ENCODE measurements around the gene PPP1R1A. TPM values are rescaled to one million over a fixed set of nuclear protein-coding genes. Genes with fewer than 3 reads are reported as not detected.

PPP1R1A gene
- total RNA-seq, 1 donor from 2014 or later: not detected

GRCh38 chr12:54603872-54604271 is 15.4 kb upstream of the PPP1R1A start:
- intact Hi-C loops (cut with micrococcal nuclease): loop anchor here (1.0 kb wide), 1 partner anchor 25 kb away; no protein-coding TSS in a partner anchor

- intact Hi-C loops (cut with micrococcal nuclease): loop anchor here (1.0 kb wide), 1 partner anchor 24 kb away; no protein-coding TSS in a partner anchor
These were observed 14.8 kb upstream of the PPP1R1A start for GRCh38 chr12:54603173-54603814.

DNA sequence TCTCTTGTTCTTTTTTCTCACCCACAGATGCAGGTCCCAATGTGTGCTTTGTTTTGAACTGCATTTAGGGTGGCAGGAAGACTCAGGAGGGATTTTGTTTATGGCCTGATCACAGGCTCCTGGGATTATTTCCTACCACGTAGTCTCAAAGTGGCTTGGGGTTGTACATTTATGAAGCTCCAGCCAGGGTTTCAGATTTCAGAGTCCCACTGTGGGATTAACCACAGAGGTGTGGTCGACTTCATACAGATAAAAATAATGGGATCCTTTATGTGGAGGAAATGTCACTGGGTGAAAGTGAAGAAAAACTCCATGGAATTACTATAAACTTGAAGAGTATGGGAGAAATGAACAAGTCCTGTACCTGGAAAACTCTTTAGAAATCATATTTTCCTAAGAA is 14.2 kb upstream of the PPP1R1A start:
- intact Hi-C loops (cut with micrococcal nuclease): loop anchor here (1.0 kb wide), 1 partner anchor 23 kb away; no protein-coding TSS in a partner anchor

DNA sequence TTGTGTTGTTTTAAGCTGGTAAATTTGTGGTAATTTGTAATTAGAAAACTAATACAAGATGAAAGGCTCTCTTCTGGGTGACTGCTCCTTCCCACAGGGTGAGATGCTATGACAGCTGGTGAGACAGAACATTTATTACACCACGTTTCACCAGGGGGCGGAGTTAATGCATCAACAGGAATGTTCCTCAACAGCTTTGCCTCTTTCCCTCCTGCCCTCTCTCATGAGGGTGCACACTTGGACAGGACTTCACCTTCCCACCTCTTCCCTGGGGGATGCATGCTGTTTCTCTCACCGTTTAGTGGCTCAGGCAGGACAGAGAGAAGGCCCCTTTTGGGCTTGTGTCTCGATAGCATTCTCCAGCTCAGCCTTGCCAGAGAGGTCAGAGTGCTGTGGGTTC is 13.4 kb upstream of the PPP1R1A start:
- intact Hi-C loops (cut with micrococcal nuclease): no loop called here

GRCh38 chr12:54598970-54599369 is 10.5 kb upstream of the PPP1R1A start:
- intact Hi-C loops (cut with micrococcal nuclease): no loop called here

DNA sequence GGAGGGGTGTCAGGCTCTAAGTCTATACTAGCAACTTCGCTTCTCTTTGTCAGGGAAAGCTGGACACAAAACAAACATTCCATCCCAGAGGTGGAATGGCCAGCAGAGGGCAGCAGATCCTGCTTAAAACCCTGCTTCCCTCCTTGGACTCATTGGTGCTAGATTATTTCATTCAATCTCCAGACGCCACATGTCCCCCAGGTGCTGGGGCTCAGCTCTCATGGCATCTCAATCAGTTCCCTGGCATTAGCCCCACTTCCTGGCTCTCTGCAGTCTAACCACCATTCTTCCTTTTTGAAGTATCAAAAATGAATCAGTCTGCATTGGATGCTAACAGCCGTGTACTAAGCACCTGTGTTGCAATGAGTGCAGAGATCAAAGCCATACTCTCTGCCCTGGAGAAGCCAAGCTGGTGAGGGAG is 8.1 kb upstream of the PPP1R1A start:
- intact Hi-C loops (cut with micrococcal nuclease): loop anchor here (2.0 kb wide), 1 partner anchor 476 kb away; no protein-coding TSS in a partner anchor

DNA sequence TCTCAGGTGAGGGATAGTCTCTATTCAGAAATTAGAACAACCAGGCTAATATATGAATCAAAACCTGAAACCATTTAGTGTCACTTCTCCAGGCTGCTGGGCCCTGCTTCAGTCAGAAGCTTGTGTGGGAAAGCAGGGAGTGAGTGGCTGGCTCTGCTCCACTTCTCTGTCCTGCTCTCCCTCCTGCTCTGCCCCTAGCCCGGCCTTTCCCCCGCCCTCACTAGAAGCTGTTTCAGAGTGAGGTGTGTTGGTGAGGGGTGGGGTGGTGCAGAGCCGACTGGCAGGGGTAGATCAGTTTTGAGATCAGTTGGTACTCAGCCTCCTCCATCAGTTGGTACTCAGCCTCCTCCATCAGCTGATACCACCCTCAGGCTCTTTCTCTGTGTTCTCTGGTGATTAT is 7.0 kb upstream of the PPP1R1A start:
- intact Hi-C loops (cut with micrococcal nuclease): no loop called here

DNA sequence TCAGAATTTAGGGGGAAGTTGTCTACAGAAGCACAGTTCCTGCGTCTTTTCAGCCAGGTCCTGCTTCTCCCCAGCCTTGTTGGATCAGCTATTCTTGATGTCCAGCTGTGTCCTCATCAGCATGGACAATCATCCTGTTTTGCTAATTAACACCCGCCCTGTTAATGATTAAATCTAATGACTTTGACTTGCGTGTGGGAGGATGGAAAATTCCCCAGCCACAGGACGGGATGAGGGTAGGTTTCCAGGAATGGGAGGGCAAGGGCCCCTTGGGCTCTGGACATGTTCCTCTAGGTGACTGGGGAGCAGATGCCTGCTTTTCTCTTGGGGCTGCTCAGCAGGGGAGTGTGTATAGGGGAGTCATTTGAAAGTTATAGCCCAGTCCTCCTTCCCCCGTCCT is 5.3 kb upstream of the PPP1R1A start:
- intact Hi-C loops (cut with micrococcal nuclease): no loop called here

DNA sequence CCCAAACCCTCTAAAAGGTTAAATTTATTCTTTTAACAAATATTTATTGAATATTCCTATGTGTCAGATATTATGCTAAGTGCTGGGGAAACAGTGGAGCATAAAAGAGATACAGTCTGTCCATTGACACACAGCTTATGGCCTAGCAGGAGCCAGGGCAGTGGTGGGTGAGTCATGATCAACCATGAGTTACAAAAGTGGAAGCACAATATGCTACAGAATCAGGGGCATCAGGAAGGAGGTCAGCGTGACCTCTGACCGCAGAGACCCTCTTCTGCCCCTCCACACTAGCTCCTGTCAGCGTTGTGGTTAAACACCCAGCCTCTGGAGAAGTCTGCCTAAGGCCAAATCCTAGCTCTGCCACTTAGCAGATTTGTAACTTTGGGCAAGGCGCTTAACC is 4.7 kb upstream of the PPP1R1A start:
- intact Hi-C loops (cut with micrococcal nuclease): no loop called here

DNA sequence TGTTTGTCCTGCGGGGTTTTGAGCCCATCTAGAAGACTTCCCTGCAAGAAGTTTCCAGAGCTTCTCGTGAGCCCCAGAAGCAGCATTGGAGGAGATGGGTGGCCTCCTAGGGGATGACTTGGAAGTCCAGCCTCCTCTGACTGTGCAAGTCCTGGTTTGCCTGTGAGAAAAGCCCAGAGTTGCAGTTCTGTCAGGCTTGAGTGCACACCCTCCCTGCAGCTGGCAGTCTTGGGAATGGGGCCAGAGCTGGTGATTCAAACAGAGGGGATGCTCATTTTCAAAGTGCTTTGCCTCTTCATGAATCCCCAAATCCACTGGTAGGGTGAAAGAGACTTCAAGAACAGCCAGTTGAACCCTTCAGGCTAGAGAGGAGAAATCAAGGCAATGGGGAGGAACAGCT is 3.9 kb upstream of the PPP1R1A start:
- intact Hi-C loops (cut with micrococcal nuclease): no loop called here

- intact Hi-C loops (cut with micrococcal nuclease): no loop called here
These were observed 2.6 kb upstream of the PPP1R1A start for GRCh38 chr12:54590978-54591591.

- intact Hi-C loops (cut with micrococcal nuclease): no loop called here
These were observed 1.5 kb upstream of the PPP1R1A start for GRCh38 chr12:54589964-54590363.

DNA sequence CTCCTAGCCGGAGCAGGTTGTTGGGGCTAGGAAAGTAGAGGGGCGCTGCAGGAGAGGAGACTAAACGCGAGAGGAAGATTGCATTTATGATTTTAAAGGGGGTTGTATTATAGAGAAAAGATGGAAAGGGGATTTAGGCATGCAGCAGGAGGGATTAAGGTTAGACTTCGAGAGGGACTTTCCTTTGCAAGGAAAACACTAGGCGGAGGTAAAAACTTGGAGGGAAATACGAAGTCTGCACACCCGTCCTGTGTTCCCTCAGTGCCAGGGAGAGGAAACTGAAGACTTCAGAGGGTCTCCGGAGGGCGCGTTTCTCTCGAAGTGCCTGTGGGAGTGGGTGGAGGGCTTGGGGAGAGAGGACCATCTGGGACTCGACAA is 420 bp upstream of the PPP1R1A start:
- intact Hi-C loops (cut with micrococcal nuclease): no loop called here

DNA sequence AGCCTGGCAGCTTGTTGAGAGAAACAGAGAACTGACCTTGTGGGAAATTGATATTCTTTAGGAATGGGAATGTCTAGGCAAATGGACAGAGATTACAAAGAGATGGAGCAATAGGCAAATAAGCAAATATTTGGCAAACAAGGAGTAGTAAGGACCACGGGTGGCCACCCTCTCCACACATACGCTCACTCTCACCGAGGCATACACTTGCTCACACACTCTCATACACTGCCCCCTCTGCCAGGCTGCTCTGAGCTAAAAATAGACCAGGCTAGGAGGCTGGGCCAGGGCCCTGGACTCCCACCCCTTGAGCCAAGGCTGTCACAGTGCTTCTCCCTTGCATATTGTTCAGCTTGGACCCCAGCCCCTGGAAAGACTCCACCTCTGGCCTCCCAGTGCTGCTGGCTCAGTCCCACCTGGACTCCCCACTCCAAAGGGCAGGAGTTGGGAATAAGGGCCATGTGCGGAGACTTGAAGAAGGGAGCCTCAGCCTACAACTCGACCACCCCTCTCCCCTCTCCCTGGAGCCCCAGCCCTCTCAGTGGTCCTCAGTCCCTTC is 1.1 kb downstream of the PPP1R1A start:
- intact Hi-C loops (cut with micrococcal nuclease): no loop called here

- intact Hi-C loops (cut with micrococcal nuclease): no loop called here
These were observed 1.8 kb downstream of the PPP1R1A start for GRCh38 chr12:54586620-54587019.

DNA sequence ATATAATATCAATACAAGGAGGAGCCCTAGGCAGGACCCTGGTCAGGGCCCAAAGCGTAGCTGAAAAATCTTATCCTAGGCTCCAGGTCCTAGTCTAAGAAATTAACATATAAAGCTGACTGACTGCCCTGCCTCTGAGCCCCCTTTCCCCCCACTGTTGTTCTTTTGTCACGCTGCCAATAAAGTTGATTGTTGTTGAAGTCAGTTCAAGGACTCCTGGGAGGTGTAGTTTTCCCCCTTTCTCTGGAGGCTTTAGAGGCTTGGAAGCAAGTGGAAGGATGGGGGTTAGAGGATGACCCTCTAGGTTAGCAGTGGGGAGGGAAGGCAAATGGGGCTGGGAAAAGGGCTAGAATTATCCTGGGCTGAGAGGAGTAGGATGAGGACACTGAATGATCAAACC is 3.2 kb downstream of the PPP1R1A start:
- intact Hi-C loops (cut with micrococcal nuclease): no loop called here

DNA sequence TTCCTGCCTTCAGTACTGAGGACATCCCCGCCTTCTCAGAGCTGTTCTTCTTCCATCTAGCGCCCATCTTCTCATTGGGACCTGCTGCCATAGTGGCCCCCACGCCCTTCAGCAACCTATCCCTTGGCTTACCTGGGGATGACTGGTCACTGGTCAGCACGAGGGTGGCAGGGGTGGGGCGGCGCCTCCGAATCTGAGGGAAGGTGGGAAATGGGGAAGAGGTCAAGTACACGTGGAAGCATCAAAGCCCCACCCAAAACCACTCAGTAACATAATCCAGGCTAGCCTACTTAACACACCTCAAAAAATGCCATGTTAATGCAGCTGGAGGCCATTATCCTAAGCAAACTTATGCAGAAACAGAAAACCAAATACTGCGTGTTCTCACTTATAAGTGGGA is 4.3 kb downstream of the PPP1R1A start:
- intact Hi-C loops (cut with micrococcal nuclease): no loop called here

GRCh38 chr12:54583726-54584125 is 4.7 kb downstream of the PPP1R1A start:
- intact Hi-C loops (cut with micrococcal nuclease): no loop called here

DNA sequence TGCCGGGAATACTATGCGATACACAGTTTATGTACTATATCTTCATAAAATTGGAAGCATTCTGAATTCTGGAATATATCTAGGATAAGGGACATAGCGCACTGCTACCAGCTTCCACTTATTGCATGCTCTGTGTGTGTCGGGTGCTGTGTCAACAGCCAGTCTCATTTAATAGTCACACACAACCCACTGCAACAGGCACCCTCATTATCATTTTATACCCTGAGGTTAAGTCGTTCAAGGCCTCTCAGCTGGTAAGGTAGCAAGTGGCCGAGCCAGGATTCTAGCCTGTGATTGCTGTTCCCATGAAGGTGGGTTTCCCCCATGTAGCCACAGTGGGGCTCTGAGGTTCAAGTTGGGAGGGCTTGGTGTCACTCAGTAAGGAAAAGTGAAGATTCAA is 7.0 kb downstream of the PPP1R1A start:
- intact Hi-C loops (cut with micrococcal nuclease): no loop called here

DNA sequence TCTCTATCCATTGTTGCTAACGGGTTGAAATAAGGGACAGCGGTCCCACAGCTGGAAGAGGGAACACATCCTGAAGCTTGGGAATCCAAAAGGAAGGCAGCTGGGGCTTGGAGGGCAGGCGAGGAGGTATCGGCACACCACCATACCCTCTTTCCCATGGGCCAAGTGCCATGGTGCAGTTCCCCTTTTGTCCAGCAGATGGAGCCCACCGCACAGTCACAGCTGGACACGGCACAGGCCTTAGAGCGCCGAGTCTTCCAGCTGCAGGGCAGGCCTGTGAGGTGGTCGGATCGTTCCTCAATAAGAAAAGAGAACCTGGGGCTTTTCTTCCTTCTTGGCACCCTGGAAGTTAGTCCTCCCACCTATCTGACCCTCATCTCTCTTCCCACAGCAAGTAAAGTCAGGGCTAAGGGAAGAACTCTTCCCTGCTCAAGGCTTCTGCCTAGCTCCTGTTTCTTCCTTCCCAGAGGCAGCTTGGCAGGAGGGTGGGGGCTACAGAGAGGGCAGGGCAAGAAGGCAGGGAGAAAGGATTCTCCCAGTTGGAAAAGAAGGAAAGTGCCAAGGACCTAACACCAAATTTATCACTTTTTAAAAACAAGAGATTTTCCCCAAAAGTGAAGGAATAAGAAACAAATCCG is 8.6 kb downstream of the PPP1R1A start:
- intact Hi-C loops (cut with micrococcal nuclease): loop anchor here (1.0 kb wide), 2 partner anchors 20 to 23 kb away; no protein-coding TSS in a partner anchor

- intact Hi-C loops (cut with micrococcal nuclease): loop anchor here (1.0 kb wide), 2 partner anchors 19 to 24 kb away; no protein-coding TSS in a partner anchor
These were observed 9.2 kb downstream of the PPP1R1A start for GRCh38 chr12:54579258-54579657.

DNA sequence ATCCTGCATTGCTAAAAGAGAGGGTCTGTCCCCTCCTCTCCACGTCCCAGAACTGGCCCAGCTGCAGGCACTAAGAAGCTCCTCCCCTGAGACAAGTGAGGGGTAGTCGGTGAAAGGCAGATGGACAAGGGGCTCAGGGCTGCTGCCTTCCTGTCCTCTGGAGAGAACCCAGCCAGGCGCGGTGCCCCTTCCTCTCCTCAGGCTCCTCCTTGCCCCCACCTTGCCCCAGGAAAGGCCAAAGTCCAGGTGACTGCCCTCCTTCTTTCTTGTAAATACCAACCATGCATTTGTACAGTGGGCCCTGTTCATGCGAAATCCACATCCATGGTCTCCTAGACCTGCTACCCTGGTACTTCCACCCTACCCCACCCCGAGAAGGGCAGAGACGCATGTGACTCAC is 9.7 kb downstream of the PPP1R1A start:
- intact Hi-C loops (cut with micrococcal nuclease): loop anchor here (1.0 kb wide), 2 partner anchors 18 to 25 kb away; no protein-coding TSS in a partner anchor

Data from T-helper 1 cell treated with Interleukin-12 subunit alpha and Interleukin-12 subunit beta and Interleukin-4 antibody, amounts not matched to agents 30 ng/mL and 1 ng/mL, for 36 hours (primary cell).